Umbilical cord (tissue), 2 donors: Measurements from ENCODE around the gene CTIF. TPM values are rescaled to one million over a fixed set of nuclear protein-coding genes. Genes with fewer than 3 reads are reported as not detected.

Experiments used
- DNase-seq: peaks from one replicate; pipeline ENCODE4 v3.0.0-alpha.2; 2015; ENCODE audit warnings: low spot score
- total RNA-seq: library from RNA; depleted of rRNA; stranded (reverse); fragments of >200 nt; gene quantifications from one replicate; pipeline ENCODE4 v1.2.3, GENCODE V29; 2014; ENCODE audit warnings: low replicate concordance; ENCODE audit not compliant: insufficient read depth

CTIF gene
- total RNA-seq, 1 donor from 2014 or later: 39.7 TPM

DNA sequence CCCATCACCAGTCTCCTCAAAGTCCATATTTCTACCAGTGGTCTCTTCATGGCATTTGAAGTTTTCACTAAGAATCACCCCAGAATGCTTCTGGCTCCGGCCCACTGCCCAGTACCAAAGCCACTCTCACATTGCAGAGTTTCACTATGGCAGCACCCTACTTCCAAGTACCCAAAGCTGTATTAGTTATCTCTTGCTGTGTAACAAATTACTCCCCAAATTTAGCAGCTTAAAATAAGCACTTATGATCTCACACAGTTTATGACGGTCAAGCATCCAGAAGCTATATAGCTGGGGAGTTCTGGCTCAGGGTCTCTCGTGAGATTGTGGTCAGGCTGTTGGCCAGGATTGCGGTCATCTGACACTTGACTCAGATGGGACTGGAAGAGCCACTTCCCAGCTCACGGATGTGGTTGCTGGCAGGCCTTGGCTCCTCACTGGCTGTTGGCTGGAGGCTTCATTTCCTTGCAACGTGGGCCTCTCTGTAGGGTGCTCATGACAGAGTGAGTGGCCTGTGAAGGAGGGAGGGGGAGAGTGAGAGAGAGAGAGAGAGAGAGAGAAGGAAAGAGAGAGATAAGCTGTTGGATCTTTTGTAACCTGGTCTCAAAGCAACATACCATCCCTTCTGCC lies 189.5 kb downstream of the CTIF start:
- no peak for DNase-seq

DNA sequence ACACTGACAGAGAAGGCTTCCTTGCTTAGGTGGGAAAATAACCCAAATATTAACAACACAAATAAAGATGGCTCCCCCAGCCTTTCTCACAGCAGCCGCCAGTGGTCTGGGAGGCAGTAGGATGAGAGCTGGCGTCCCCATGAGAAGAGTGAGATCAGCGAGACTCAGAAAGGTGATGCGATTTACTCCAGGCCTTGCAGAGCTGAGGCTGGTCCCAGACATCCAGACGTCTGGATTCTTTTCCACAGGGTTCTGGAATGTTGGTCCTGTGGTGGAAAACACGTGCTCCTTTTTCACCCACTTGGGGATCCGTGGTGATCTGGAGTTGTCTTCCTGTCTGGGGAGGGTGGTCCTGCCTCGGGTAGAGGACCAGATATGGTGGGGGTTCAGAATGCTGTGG lies 190.6 kb downstream of the CTIF start:
- DNase-seq: peak; percentile 79

DNA sequence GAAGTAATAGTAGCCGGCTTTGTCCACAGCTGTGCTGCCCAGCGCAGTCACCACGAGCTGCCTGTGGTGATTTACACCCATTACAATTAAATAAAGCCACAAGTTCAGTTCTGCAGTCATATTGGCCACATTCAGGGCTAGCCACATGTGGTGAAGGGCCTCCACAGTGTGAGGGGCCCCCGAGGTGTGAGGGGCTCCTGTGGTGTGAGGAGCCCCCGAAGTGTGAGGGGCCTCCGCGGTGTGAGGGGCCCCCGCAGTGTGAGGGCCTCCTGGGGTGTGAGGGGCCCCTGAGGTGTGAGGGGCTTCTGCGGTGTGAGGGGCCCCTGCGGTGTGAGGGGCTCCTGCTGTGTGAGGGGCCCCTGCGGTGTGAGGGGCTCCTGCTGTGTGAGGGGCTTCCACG lies 191.2 kb downstream of the CTIF start:
- DNase-seq: no peak

DNA sequence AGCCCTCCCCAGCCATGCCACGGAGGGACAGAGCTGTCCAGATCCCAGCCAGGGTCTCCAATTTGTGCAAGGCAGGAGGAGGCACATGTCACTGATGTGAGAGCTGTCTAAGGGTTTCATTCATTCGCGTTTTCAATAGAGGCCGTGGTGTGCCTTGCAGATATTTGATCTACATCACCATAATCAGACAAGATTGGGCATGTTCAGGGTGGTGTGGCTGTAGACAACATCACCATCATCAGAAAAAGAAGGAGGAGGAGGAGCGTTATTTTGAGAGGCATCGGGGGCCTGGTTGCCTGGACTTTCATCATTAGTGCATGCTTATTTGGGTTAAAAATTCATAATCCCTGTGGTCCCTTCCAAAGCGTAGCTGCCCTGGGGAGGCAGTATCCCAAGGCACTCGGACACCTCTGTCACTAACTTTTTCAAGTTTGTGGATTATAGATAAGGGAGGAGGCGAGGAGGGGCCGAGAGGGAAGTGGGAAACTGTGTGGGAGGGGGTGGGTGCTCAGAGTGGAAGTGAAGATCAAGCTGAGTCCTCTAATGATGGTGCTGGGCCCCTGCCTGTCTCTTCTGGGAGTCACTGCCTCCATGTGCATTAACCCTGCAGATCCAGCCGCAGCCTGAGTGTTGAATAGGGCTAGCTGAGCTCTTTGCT lies 194.1 kb downstream of the CTIF start:
- no peak for DNase-seq

DNA sequence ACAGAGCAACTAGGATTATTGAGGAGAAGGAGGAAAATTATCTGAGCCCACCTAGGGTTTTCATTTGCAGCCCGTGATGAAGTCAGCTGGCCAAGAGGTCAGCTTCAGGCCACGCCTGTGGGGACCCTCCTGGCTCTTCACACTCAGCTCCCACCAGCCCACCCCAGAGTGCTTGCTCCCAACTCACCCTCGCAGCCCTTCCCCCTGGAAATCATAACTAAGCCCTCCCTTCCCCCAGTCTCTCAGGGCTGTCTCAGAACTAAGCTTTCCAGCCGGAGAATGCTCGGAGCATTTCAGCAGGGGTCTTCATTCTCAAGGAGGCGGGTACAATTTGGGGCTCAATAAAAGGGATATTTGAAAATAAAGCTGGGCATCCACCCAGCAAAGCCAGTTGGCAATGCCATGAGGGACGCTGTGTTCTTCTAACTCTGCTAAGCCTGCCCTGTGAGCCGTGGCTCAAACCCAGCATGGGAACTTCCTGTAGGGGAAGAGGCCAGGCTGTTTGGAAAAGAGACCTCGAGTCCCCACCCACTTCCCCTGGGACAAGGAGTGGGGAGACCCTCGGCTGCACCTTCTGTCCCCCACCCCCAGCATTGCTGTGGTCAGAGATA lies 194.9 kb downstream of the CTIF start:
- no peak for DNase-seq

DNA sequence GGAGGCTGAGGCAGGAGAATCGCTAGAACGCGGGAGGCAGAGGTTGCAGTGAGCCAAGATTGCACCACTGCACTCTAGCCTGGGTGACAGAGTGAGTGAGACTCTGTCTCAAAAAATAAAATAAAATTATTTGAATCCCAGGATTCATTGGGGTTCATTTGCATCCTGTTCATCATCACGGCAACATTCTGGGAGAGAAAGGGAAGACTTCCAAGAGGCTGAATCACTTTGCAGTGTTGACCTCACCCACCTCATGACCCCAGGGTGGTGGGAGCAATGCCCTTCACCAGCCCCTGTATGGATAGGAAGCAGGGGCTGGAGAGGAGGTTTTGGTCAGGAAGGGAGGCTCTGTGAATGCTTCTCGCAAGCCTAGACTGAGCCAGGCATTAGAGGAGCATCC lies 195.6 kb downstream of the CTIF start:
- DNase-seq: no peak

DNA sequence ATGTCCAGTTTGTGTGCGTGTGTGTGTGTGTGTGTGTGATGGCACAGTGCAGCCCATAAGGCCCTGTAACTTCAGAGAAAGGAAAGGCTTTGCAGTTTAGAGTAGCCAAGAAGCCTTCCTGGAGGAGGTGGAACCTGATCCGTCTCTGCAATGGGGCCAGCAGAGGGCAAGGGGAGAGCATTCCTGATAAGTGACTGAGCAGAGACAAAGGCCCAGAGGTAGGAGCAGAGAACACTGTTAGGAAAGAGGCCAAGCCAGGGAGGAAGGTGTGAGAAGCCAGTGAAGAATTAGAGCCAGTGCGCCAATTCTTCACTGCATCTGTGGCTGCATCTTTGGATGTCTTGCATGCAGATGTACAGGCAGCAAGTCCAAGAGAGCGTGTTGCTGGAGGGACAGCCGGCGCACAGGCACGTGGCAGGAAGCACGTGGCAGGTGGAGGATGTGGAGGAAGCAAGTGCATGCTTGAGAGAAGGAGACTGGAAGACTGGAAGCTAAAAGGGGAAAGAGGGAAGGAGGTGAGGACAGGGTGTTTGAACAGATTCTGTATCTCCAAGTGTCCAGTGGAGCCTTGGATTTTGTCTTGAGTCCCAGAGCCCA lies 196.3 kb downstream of the CTIF start:
- DNase-seq: no peak

DNA sequence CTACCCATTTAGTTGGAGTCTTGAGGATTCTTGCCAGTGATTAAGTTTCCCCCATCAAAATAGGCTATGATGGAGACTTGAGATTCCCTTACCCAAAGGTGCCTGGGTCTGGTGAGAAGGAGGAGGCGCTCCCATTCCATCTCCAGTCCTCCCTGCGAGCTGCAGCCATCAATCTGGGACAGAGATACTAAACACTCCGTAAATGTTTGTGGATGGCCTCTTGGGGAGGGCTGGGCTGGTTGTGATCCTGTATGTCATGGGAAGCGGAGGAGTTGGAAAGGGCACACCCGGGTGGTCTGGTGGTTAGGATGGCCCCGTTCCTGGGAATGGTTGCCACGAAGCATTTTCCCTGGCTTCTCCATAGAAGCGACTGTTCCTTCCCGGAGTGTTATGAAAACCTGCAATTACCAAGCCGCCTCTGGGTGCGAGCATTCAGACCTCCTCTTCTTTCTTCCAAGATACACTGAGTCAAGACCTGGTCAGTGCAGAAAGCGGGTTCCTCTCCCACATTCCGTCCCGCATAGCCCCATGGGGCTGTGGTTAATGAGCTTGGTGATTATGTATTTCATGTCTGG lies 196.9 kb downstream of the CTIF start:
- DNase-seq: no peak

DNA sequence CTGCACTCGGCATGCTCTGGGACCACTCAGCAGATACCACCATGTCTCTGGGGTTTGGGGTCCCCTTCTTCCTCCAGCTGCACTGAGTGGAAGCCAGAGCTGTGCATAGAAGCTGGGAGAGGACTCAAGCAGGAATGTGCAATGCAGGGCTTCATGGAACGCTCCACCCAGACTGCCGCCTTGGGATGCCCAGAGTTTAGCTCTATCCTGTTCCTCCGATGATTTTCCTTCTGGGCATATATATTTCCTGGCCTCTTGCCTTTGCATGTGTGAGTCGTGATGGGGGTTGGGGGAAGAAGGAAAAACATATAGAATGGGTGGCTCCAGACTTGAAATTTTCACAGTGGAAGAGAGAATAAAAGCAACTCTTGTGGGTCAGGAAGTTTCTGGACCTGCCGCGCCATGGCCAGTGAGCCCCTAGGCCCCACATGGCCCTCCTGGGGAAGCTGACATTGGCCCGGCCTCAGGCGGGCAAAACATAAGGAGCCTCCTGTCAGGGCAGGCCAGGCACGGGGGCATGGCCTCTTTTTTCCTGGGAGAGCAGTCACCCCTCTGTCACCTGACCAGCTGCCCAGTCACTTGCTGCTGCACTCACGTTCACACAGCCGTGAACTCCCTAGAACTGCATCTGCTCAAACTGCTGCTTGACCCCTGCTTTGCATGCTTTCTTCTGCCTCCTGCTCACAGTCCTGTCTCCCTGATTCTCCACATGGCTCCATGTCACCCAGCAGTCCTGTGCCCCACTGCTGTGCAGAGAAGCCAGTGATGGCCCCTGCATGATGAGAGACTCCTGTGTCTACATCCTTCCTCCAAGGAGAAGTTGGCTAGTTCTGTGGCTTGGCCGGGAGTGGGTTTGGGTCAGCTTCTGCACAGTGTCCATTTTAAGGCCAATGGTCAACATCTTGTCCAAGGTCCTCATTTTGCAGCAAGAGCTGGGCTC lies 197.8 kb downstream of the CTIF start:
- peak; percentile 57 for DNase-seq

DNA sequence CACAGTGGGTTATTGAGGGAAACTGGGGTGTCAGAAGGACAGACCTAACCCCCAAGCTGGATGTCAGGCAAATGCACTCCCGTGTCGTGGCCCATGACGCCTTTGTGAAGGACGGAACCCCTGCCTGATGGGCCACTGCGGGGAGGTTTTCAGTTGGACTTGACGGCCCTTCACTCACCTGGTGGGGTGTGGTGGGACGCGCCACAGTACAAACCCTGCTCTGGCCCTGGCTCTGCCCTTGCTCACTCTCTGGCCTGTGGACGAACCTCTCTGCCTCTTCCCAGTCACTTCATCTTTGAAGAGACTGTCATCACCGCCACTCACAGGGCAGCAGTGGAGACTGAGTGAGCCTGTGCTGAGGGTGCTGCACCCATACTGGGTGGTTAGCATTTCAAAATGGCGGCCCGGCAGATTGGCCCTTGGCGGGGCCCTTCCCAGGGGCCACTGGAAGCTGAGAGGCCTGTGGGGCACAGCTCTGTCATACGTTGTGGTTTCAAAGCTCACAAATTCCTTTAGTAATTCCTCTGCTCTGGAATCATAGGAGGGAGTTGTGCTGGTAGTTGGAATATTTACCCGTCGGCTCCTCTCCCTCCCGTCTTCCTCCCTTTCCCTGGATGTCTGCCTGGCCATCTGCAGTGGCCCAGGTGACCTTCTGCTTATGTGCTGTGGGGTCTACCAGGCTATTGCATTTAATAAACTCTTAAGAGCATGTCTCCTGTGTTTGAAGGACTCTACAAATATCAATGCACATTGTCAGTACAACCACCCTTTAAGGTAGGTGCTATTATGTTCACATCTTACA lies 200.6 kb downstream of the CTIF start:
- no peak for DNase-seq

DNA sequence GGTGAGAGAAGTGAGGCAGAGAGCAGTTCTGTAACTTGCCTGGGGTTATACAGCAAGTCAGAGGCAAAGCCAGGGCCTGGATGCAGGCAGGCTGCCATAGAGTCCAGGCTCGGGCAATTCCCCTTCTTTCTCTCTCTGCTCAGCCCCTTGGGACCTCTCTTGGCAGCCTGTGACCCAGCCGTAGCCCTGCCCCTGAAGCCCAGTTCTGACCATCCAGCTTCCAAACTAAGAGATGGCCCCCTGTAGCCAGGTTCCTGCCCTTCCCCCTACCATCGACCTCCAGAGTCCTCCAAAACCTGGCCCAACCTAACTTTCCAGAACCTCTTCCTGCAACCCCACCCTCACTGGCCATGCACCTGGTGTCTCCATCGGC lies 201.2 kb downstream of the CTIF start:
- DNase-seq: no peak

DNA sequence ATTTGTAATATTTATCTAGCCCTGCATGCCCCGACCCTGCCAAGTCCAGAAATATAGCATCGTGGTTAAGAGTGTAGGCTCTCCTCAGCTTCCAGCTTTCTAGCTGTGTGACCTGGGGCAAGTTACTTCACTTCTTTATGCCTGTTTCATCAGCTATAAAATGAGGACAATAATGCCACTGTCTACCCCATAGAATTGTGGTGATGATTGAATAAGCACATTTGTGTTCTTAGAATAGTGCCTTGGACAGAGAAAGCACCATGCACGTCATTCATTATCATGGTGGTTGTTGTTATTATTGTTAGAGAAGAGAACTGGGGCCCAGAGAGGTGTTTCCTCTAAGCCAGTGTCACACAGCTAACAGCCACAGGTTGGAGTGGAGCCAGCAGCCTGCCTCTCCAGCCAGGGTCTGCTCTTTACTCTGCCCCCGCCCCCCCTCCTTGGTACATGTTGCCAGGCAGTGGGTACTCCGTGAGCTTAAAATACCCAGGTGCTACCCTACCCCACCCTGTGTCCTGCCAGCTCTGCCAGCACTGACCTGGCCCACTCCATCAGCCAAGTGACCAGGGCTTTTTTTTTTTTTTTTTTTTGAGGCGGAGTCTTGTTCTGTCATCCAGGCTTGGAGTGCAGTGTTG lies 202.1 kb downstream of the CTIF start:
- no peak for DNase-seq

DNA sequence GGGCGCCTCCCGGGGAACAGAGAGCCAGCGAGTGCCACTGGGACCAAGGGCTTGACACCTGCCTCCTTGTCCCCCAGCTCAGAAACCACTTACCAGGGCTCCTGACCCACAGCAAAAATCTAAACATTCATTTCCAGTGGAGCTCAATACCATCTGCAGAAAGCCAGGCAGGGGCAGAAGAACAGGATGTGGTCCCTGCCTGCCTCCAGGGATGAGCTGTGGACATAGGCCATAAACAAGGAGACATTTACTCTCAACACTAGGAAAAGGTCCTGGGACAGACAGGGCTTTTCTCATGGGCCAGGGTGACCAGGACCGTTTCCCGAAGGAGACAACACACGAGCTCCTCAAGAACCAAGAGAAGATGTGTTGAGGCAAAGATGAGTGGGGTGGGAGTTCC lies 203.0 kb downstream of the CTIF start:
- DNase-seq: no peak

DNA sequence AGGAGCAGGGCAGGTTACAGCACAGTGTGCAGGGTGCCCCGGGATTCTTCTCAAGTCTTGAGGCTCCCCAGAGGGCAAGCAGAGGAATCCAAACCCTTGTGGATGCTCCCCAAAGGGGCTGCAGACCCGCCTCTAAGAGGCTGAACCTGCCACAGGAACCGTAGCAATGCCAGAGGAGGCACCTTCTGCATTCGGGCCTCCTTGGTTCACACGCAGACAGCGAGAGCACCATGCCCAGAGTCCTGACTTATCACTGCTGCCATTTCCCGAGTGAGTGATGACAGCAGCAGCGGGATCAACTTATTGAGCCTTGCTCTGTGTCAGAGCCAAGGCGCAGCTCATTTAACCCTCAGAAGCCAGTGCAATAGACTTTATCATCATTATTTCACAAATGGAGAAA lies 203.5 kb downstream of the CTIF start:
- DNase-seq: no peak

DNA sequence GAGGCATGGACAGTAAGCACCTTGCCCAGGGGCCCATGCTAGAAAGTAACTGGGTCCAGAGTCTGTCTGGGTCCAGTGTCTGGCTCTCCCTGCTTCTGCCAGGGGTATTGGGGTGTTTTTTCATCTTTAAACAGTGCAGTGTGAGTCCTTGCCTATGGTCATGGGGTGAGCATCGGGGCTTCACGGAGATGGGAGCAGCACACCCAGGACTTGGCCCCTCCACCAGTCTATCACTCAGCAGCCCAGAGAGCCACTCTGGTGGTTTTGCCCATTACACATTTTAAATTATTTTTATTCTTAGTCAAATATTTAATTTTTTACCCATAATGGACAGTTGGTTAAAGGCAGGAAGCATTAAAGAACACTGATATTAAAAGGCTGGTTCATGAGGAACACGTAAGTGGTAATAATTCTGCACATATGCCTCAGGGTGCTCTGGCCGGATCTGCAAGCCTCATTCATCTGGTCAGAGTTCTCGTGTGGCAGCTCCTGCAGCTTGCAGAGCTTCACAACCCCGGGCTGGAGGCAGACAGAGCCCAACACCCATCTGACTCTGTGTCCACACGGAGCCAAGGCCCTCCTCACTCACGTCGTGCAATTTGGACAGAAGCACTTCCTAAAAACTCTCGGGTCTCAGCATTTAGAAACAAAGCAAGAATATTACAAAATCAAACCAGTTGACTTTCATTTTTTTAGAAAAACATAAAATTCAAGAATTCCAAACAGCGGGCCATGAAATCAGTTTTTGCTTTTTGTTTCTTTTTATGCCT lies 204.1 kb downstream of the CTIF start:
- DNase-seq: peak; percentile 93

DNA sequence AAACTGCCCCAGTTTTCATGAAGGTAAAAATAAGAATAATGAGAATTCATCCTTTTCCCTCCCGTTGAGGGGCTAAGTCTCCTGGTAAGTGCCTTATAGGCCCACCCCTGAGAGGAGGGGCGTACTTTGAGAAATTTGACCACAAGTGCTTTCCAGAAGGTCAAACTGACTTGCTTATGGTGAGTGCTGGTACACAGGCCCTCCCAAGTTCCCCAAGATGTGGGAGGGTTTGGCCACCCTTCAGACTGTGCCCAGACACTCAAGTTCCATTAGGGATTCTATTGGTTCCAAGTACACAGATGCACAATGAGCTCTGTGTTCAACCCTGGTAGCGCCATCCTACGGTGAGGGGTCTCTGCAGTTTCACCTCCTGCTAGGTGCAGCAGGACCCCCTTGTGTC lies 205.1 kb downstream of the CTIF start:
- DNase-seq: no peak

DNA sequence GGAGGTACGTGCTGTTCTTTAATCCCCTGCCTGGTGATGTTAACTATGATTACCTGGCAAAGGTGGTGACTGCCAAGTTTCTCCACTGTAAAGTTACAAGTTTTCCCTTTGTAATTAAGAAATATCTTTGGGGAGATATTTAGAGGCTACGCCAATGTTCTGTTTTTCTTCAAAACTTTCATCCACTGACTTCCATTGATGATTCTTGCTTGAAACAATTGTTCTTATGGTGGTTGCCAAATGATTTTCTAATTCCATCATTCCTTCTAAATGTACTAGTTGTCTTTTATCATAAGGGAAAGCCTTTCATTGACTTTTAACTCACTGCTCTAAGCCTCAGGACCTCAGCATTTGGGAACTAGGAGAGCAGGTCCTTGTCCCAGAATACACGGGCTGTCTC lies 206.5 kb downstream of the CTIF start:
- DNase-seq: no peak

DNA sequence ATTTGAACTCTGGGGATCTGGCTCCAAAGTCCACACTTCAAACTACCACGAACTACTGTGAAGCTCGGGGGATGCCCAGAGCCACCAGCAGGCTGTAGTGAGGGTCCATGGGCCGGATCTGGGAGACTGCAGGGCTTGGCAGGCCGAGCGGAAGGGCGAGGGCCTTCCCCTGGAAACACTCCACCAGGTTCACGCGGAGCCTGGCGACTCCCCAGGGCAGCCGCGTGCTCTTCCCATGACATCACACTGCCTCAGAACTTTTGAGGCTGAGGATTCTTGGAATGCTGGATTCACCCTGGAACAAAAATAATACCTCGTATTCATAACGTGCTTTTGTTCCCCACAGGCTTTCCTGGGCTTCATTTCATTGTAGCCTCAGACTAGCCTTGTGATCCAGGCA lies 210.9 kb downstream of the CTIF start:
- peak; percentile 54 for DNase-seq

DNA sequence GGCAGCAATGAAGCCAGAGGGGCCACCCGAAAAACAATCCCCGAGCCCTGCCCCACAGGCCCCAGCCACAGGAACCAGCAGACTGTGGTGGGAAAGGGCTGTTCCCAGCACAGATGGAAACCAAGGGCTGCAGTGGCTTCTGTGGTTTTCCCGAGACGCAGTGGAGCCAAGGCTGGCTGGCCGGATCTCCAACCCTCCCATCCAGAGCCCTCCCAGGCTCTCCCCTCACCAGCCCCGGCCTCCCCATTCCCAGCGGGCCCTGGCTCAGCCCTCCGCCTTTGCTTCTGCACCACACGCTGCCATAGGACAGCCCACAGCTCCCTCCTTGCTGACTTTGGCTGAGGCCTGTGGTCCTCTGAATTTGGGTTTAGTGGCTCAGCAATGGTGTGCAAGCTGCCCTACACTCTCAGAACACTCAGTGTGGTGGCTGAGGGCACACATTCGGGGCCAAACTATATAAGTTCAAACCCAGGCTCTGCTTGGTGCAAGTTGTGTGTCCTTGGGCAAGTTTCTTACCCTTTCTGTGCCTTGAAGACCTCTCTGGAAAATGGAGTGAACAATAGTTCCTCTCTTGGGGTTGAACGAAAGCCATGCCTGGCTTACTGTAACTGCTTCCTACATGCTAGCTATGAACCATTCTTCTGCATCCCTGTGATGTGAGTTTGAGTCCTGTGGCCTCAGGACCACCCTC lies 211.8 kb downstream of the CTIF start:
- DNase-seq: no peak
